T1000 (cell line): ENCODE data around the gene ZNF474.
A peak's percentile ranks its signal among the peaks of the same experiment; 100 is the strongest.

ENCODE experiments used
- DNase-seq: peaks from one replicate; lab custom pipeline; 2025; ENCODE audit warnings: mixed read lengths; lab: John Stamatoyannopoulos, UW

Gene ZNF474

DNA sequence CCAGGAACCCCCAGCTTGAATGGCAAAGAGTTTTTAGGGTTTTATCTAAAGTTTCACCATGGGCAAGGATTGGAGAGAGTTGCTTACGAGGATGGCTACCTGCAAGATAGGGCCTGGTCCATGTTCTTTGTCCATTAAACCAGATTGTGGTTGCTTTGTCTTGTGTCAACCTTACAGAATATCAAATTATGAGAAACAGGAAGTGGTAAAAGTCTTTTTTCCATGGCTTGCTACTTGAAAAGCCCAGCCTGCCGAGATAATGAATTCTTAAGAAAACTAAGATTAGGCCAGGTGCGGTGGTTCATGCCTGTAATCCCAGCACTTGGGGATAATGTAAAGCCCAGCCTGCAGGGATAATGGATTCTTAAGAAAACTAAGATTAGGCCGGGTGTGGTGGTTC lies 24.4 kb downstream of the ZNF474 start:
- DNase-seq: no peak

DNA sequence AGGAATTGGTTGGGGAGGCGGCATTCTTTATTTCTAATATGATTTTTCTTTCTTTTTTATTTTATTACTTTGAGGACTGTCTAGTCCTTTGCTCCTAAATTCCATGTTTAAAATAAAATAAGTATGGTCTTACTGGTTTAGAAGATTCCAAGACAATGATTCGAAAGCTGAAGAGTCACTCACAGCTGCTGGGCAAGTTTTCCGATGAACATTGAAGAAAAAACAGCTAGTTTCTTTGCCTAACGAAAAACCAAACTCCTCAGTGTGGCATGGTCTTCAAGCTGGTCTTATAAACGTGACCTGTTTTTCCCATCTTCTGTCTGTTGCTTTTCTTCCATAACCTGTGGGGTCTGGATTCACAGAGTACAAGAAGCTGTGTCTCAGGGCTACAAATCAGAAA lies 25.1 kb downstream of the ZNF474 start:
- DNase-seq: no peak

DNA sequence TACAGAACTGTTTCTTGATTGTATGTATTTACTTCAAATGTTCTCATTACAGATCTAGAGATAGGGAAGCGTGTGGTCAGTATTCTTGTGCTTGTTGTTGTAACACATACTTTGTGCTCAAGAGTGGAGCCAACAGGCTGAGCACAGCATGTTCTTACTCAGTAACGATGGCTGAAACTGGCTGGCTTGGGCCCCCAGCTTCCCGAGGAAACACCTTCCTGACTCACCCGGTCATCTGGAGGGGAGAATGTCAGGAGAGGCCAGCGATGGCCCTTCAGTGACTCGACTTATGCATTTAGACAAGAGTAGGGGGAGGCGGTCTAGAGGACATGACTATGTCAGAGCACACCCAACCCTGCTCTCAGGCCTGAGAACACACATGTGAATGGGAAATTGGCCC lies 25.6 kb downstream of the ZNF474 start:
- no peak for DNase-seq

- no peak for DNase-seq
Measured at GRCh38 chr5:122155546-122155945, 26.2 kb downstream of the ZNF474 start.

- no peak for DNase-seq
Measured at GRCh38 chr5:122156724-122157325, 27.5 kb downstream of the ZNF474 start.

- DNase-seq: no peak
Measured at GRCh38 chr5:122162100-122162638, 32.8 kb downstream of the ZNF474 start.

GRCh38 chr5:122163121-122164069 lies 34.0 kb downstream of the ZNF474 start:
- peak; percentile 68 for DNase-seq

DNA sequence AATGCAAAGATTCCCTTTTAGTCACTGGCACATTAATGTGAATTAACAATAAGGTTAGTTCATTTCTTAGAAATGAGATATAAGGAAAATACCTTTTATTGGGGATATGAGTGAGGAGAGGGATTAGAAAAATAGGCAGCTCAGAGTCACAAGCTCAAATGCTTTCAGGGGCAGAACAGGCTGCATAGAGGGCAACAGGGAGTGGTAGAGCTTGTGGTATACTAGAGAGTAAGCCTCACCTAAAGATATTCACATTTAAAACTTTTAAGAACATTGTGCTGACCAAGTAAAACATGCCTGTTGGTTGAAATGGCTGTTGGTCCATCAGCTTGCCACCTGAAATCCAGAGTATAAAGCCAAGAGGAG lies 34.7 kb downstream of the ZNF474 start:
- DNase-seq: no peak

GRCh38 chr5:122164831-122165558 lies 35.6 kb downstream of the ZNF474 start:
- no peak for DNase-seq

DNA sequence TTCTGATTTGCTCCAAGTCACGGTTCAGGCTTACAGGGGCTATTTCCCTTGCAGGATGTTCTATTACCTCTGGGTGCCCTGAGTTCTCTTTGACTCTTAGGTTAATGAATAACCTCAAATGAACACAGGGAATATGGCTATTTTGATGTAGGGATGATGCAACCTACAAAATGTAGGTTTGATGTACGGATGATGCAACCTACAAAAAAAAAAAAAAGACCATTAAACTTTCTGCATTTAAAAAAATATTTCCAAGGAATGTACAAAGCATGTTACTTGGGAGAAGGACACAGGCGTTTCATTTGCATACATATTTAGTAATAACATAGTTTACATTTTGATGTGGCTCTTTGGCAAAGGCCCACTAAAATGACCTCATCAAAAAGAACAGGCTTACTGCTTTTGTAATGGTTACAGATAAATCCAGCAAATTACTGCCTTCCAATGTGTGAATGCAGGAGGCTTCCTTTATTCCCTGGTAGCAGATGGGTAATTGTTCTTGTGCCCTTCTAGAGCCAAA lies 36.3 kb downstream of the ZNF474 start:
- DNase-seq: no peak

DNA sequence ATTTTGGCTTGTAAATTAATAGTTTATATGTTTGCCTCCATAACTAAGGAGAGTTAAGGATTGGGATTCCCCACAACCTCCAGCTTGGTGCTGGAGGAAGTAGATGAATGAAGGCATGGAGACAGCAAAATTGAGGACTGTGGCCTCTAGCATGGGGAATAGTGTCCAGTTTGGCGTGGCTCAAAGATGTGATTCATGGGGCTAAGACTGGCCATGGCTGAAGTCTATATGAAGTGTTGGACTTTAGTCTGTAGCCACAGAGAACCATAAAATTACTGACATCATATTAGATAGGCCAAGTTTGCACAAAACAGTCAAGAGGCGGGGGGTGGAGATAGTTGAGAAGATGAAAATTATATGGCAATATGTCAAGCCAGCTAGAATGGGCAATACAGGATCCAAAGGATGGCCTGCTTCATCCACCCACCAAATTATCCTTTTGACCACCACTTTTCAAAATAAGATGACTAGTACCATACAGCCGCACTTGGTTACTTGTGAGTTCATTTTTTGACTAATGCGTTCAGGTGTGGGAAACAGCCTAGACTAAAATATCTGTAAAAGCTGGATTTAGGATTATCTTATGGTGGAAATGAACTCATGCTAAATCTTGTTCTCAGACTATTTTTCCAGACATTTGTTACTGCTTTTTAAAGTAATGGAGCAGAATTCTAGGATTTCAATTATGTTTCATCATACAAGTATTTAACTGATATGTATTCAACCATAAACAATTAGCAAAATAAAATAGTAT lies 40.2 kb downstream of the ZNF474 start:
- no peak for DNase-seq

DNA sequence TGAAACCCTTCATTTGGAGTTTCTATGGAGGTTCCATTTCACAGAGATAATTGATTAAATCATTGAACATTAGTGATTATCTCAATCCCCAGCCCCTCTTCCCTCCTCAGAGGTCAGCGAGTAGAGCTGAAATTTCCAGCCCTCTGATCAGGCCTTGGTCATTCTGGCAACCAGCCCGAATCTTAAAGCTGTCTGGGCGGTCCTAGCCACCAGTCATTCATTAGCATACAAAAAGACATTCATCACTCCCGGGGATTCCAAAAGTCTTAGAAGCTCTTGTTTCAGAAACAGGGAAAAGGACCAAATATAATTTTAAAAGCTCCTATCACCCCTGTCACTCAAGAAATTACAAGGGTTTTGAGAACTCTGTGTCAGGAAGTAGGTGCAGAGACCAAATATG lies 41.3 kb downstream of the ZNF474 start:
- no peak for DNase-seq

GRCh38 chr5:122172207-122172606 lies 42.9 kb downstream of the ZNF474 start:
- no peak for DNase-seq

DNA sequence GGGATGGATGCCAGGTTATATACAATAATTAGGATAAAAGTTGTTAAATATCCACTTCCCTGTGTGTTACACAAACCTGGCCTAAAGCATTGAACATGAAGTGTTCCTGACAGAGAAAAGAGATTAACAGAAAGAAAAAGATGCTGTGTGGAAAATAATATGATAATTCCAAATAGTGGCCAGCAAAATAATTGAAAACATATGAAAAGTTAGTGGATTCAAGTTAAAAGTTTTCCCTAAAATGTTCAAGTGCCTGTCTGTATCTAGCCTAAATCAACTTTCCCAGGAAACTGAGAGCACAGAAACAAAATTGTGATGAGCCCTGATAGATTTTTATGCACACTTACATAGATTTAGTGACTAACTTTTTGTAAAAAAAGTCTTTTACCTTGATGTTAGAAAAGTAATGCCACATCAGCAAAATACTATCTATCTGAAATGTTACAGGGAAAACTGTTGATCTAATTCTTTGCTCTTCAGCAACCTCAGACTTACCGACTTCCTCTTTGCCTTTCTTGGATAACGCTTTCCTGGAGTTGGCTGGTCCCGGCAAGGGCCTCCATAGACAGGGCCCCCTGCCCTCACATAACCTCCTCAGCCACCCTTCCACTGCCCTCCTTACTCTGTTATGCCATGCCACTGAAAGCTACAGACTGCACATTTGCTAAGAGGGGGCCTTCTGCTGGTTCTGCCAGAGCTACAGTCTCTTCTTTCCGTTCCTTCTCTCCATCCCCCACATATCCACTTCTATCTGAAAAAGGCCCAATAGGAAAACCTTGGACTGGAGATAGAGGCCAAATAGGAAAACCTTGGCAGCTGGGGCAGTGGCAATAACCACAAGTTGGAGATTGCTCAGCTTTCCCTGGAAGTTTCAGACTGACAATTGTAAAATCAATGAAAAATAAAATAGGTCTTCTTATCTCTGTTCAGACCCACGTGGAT lies 44.4 kb downstream of the ZNF474 start:
- no peak for DNase-seq

- no peak for DNase-seq
Measured at GRCh38 chr5:122175091-122175490, 45.7 kb downstream of the ZNF474 start.

DNA sequence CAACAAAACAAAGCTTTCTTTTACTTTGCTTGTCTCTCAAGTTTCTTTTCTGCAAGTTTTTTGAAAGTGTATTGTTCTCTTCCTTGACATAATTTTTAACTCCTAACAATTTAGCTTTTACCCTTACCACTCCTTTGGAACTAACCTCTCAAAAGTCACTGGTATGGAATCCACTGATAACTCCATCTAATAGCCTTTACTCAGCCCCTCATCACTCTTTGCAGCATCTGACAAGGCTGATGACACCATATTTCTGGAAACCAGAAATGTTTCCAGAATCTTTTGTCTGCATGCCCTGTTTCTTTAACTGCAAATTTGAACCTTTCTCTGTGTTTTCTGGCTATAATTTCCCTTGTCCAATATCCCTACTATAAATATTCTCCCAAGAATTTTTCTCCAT lies 46.5 kb downstream of the ZNF474 start:
- DNase-seq: no peak

- no peak for DNase-seq
Measured at GRCh38 chr5:122177161-122177560, 47.8 kb downstream of the ZNF474 start.

DNA sequence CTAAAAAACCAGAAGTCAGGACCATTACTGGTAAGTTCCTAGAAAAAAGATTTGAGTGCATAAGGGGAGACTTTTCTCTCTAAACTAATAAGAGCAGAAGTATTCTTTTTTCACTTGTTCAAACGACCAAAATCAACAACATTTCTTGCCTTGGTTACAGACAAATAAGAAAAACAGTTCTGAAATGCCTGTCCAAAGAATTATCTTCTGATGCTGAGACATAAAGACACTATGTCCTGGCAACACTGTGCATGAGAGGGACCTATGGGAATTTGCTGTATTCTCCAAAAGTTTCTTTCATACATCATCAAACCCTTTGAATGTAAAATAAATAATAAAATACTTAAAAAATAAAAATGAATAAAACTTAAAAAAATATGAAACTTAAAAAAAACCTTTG lies 50.4 kb downstream of the ZNF474 start:
- no peak for DNase-seq

DNA sequence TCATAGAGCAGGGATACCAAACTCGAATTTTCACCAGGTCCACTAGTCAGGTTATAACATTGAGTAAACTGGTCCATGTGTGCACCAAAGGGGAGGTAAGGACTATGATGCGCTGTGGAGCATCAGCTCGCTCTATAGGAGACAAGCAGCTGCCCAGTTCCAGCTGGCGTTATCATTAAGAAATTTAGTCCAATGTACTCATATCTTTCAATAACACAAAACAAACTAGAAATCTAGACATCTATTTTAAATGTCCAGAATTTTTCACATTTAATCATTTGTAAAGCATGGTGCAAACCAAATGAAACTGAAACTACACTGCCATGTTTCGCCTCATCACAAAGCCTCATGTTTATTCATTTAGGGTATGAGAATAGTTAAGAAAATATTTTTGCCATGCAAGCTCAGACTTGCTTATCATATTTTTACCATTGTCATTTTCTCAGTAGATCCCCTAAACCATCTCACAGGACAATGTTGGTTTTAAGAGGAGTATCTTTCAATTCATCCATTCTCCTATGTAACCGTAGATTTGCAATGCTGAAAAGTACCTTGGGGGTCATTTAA lies 50.9 kb downstream of the ZNF474 start:
- no peak for DNase-seq
